Coronary artery (tissue), 2 donors: Measurements from ENCODE around the gene NCK2.

ENCODE experiments used
- DNase-seq: peaks from one replicate; pipeline ENCODE4 v3.0.0-alpha.2; 2017; ENCODE audit warnings: low spot score
- H3K27ac ChIP-seq, 2 donors: fragments of 200-600 bp; sonication (generic); one replicate each; pipeline ENCODE4 v1.5.1; 2016 to 2019
- H3K4me3 ChIP-seq: fragments of 200-600 bp; sonication (generic); 2 replicates; pipeline ENCODE4 v1.5.1; 2016; ENCODE audit warnings: mild to moderate bottlenecking, moderate library complexity
- CTCF ChIP-seq: fragments of 200-600 bp; sonication (generic); IDR thresholded peaks from one replicate; pipeline ENCODE4 v1.5.1; 2019; ENCODE audit warnings: antibody characterized with exemption

The NCK2 gene

GRCh38 chr2:105748566-105748965, 3.9 kb downstream of the NCK2 start:
- DNase-seq, result no peak
- Histone ChIP-seq H3K4me3 (no peak overlapping the region), H3K27ac (no peak overlapping the region)
- no peak for TF ChIP-seq CTCF

- Histone ChIP-seq H3K27ac (no peak overlapping the region), H3K4me3 (no peak overlapping the region)
- no peak for TF ChIP-seq CTCF
- DNase-seq, result no peak
Observed at GRCh38 chr2:105749583-105750400, 5.1 kb downstream of the NCK2 start.

GRCh38 chr2:105750735-105751134, 6.0 kb downstream of the NCK2 start:
- H3K27ac ChIP-seq, result no peak overlapping the region

GRCh38 chr2:105751272-105751671, 6.6 kb downstream of the NCK2 start:
- TF ChIP-seq CTCF, result no peak
- DNase-seq, result no peak
- no peak overlapping the region for H3K4me3 ChIP-seq
- no peak overlapping the region for H3K27ac ChIP-seq

More at GRCh38 chr2:105750735-105751134, 6.0 kb downstream of the NCK2 start:
- no peak for DNase-seq
- no peak overlapping the region for H3K4me3 ChIP-seq
- no peak for TF ChIP-seq CTCF

- no peak for TF ChIP-seq CTCF
- H3K4me3 ChIP-seq, result no peak overlapping the region
- no peak for DNase-seq
- H3K27ac ChIP-seq, result no peak overlapping the region
Observed at GRCh38 chr2:105752691-105753358, 8.1 kb downstream of the NCK2 start.

GRCh38 chr2:105753380-105753779, 8.7 kb downstream of the NCK2 start:
- H3K27ac ChIP-seq, result no peak overlapping the region
- DNase-seq, result no peak
- TF ChIP-seq CTCF, result no peak
- no peak overlapping the region for H3K4me3 ChIP-seq

- no peak for TF ChIP-seq CTCF
- Histone ChIP-seq H3K27ac (no peak overlapping the region), H3K4me3 (no peak overlapping the region)
- no peak for DNase-seq
Observed at GRCh38 chr2:105754011-105754410, 9.3 kb downstream of the NCK2 start.
